ENCODE results near the gene IGFBPL1. TPM values are rescaled to one million over a fixed set of nuclear protein-coding genes. Genes with fewer than 3 reads are reported as not detected.

The IGFBPL1 gene
- total and polyA plus RNA-seq, 2 of the 8 experiments (the other 6 are each of a cell fraction or from before 2014, with no cell fraction given), result 31.3 to 33.8 TPM

DNA sequence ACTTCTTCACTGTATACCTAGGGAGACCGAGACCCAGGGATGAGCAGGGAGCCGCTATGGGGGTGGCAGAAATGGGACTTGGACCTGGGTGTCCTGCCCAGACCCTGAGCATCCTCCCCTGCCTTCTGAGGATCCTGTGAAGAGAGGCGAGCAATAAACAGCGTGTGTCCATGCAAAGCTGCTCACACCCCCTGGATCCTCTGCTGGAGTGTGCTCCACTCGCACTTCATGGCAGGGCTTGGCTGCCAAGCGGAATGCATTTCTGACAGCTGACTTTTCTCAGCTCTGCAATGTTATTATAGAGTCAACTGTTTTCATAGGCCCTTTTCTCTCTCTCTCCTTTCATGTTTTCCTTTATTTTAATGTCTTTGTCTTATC is 62.8 kb downstream of the IGFBPL1 start:
- no peak overlapping the region for H3K4ac ChIP-seq (replicated peaks; ENCODE audit: insufficient read length, low read depth, low read length)
- no peak overlapping the region for H3K23ac ChIP-seq (ENCODE audit: insufficient read length)
- no peaks in the 10 kb centered on the region for H3K9me3 ChIP-seq (ENCODE audit: insufficient read depth in 2 of 2, low read depth in 1 of 2, low read length in 1 of 2)
- H4K91ac ChIP-seq (replicated peaks; ENCODE audit: insufficient read length, low read length), result no peak overlapping the region
- no peak overlapping the region for H3K27ac ChIP-seq (ENCODE audit: low read depth, low read length)
- no peak overlapping the region for H2AK5ac ChIP-seq (ENCODE audit: low read depth, low read length)
- peaks cover 0 to 4% (median 0%) of the 10 kb centered on the region in 4 experiments; a peak in 1 of 7 replicates for H3K4me1 ChIP-seq (replicated peaks in 1 of 4; ENCODE audit: control insufficient read depth in 3 of 4, insufficient read depth in 4 of 4, low read length in 3 of 4)
- H3K4me3 ChIP-seq (ENCODE audit: extremely low read depth in 1 of 4, insufficient read depth in 2 of 4, low read depth in 3 of 4, low read length in 4 of 4), result no peak overlapping the region
- H2BK12ac ChIP-seq (ENCODE audit: low read depth, low read length), result no peak overlapping the region
- no peak overlapping the region for H2BK120ac ChIP-seq (replicated peaks; ENCODE audit: low read depth, low read length)
- no peak overlapping the region for H3K14ac ChIP-seq (ENCODE audit: insufficient read length)
- CTCF ChIA-PET (ENCODE audit: partially characterized antibody), result interaction anchor here (0.6 to 4.1 kb wide), 13 partner anchors 9 to 459 kb away, joined by 3 to 26 read pairs (median 4); no protein-coding TSS in a partner anchor
- no peak overlapping the region for H4K5ac ChIP-seq (ENCODE audit: insufficient read length, low read depth, low read length)
- H2BK5ac ChIP-seq (ENCODE audit: low read depth, low read length), result no peak overlapping the region
- no peak overlapping the region for H3K18ac ChIP-seq (ENCODE audit: extremely low read depth, low read length)
- no peaks in the 10 kb centered on the region for H3K79me1 ChIP-seq (ENCODE audit: low read depth, low read length)
- no peaks in the 10 kb centered on the region for H3K23me2 ChIP-seq (ENCODE audit: low read depth, low read length)
- no peak overlapping the region for H3K56ac ChIP-seq (replicated peaks; ENCODE audit: insufficient read length, low read depth, low read length)
- no peaks in the 10 kb centered on the region for H3K79me2 ChIP-seq (ENCODE audit: control insufficient read depth in 1 of 2, insufficient read depth in 2 of 2, low read length in 2 of 2)
- H4K8ac ChIP-seq (ENCODE audit: extremely low read depth, insufficient read depth, low read length), result no peak overlapping the region
- POLR2A ChIA-PET (ENCODE audit: partially characterized antibody), result interaction anchor here (0.9 kb wide), 1 partner anchor 18 kb away, joined by 3 read pairs; no protein-coding TSS in a partner anchor
- H2BK15ac ChIP-seq (ENCODE audit: low read length), result no peak overlapping the region
- no peaks in the 10 kb centered on the region for H4K20me1 ChIP-seq (replicated peaks in 1 of 2; ENCODE audit: control insufficient read depth in 1 of 2, insufficient read depth in 2 of 2, low read length in 2 of 2)
- H3K36me3 ChIP-seq (ENCODE audit: control insufficient read depth in 2 of 4, insufficient read depth in 4 of 4, low read length in 3 of 4), result no peaks in the 10 kb centered on the region
- H3K4me2 ChIP-seq (ENCODE audit: insufficient read depth in 1 of 2, low read depth in 2 of 2, low read length in 2 of 2), result no peak overlapping the region; a peak in 1 of 4 replicates
- no peak overlapping the region for H2BK20ac ChIP-seq (ENCODE audit: low read length)
- peaks cover 0 to 8% (median 0%) of the 10 kb centered on the region in 4 experiments; a peak in 1 of 7 replicates for H3K27me3 ChIP-seq (replicated peaks in 1 of 4; ENCODE audit: control insufficient read depth in 3 of 4, extremely low read depth in 1 of 4, insufficient read depth in 3 of 4, low read length in 3 of 4)
- no peak overlapping the region for H3K9ac ChIP-seq (replicated peaks in 1 of 4; ENCODE audit: extremely low read depth in 1 of 4, low read depth in 3 of 4, low read length in 3 of 4)
- no peak overlapping the region for H2AFZ ChIP-seq (ENCODE audit: low read length)
- whole genome bisulfite sequencing, 2 experiments (ENCODE audit: extremely low coverage in 1 of 2, insufficient coverage in 1 of 2, insufficient read length in 1 of 2, insufficient replicate concordance in 2 of 2, low coverage in 1 of 2, low lambda C conversion rate in 2 of 2, missing lambda C conversion rate in 1 of 2), result 85% methylated on average over 6 of the region's 6 CpGs; no CpG with 5 or more reads in 1 of the 2 experiments
- DNase-seq (ENCODE audit: low read depth in 1 of 2, low spot score in 2 of 2), result no peak
- FAIRE-seq, result no peak
- TF ChIP-seq SP4 (IDR thresholded peaks at IDR 0.05; ENCODE audit: low read length) (no peak), JUND (IDR thresholded peaks at IDR 0.05; ENCODE audit: low read length) (no peak), SAP30 (IDR thresholded peaks at IDR 0.05; ENCODE audit: insufficient read depth, insufficient replicate concordance, low read length) (no peak), SIX5 (IDR thresholded peaks at IDR 0.05; ENCODE audit: low read depth, low read length) (no peak), ASH2L (IDR thresholded peaks at IDR 0.05; ENCODE audit: low read length) (no peak), CREB1 (IDR thresholded peaks at IDR 0.05) (no peak), NRF1 (IDR thresholded peaks at IDR 0.05; ENCODE audit: low read depth, low read length) (no peak)

Data from H1 (cell line).